Neural progenitor cell (in vitro differentiated cells): ENCODE data around the gene POMT2.

Experiments
- EZH2 ChIP-seq: fragments of 200-600 bp; sonication (generic); IDR thresholded peaks from 2 replicates; pipeline ENCODE4 v1.6.1; 2017; ENCODE audit warnings: antibody characterized with exemption, mild to moderate bottlenecking, moderate library complexity
- EZH2phosphoT487 ChIP-seq: fragments of 200-600 bp; sonication (generic); IDR thresholded peaks from 2 replicates; pipeline ENCODE4 v1.6.1; 2017; ENCODE audit warnings: antibody characterized with exemption
- TF ChIP-seq, protein P1 (sequence below): fragments of 200-600 bp; sonication (generic); IDR thresholded peaks from 2 replicates; pipeline ENCODE4 v1.5.1; 2017; ENCODE audit warnings: antibody characterized with exemption, mild to moderate bottlenecking

DNA sequence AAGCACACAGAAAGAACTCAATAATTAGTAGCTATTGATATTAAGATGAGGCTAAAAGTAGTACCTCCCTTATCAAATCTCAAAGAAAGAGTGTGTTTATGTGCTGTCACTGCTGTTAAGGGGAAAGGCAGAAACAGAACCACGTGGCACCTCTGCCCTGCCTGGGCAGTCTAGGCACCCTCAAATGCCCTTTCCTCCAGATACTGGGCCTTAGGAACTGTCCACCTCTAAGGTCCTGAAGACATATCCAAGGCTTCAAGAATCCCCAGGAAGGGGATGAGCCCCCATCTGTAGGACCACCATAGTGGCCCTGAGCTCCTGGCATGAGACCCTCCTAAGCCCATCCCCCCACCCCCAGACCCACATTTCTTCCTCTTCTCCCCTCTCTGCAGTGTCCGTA, 78.7 kb downstream of the POMT2 start:
- TF ChIP-seq, protein P1, sequence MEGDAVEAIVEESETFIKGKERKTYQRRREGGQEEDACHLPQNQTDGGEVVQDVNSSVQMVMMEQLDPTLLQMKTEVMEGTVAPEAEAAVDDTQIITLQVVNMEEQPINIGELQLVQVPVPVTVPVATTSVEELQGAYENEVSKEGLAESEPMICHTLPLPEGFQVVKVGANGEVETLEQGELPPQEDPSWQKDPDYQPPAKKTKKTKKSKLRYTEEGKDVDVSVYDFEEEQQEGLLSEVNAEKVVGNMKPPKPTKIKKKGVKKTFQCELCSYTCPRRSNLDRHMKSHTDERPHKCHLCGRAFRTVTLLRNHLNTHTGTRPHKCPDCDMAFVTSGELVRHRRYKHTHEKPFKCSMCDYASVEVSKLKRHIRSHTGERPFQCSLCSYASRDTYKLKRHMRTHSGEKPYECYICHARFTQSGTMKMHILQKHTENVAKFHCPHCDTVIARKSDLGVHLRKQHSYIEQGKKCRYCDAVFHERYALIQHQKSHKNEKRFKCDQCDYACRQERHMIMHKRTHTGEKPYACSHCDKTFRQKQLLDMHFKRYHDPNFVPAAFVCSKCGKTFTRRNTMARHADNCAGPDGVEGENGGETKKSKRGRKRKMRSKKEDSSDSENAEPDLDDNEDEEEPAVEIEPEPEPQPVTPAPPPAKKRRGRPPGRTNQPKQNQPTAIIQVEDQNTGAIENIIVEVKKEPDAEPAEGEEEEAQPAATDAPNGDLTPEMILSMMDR: no peak
- no peak for TF ChIP-seq EZH2
- TF ChIP-seq EZH2phosphoT487: no peak
